ENCODE results near the gene SPEM2.

DNA sequence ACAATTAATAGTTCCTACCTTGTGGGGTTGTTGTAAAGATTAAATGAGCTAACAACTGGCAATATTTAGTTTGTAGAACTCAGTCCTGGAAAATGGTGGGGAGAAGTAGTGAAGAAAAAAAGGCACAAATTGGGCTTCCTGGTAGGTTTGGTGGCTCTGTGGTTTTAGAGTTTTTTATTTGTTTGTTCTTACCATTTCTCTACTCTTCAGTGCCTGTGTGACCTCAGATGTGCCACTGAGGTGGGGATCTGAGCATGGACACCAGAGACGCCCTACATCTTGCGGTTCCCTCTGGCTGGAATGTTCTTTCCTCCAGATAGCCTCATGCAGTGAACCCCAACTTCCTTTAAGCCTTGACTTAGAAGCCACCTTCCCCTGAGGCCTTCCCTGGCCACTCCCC, 46.3 kb downstream of the SPEM2 start:
- TF ChIP-seq, protein P1, sequence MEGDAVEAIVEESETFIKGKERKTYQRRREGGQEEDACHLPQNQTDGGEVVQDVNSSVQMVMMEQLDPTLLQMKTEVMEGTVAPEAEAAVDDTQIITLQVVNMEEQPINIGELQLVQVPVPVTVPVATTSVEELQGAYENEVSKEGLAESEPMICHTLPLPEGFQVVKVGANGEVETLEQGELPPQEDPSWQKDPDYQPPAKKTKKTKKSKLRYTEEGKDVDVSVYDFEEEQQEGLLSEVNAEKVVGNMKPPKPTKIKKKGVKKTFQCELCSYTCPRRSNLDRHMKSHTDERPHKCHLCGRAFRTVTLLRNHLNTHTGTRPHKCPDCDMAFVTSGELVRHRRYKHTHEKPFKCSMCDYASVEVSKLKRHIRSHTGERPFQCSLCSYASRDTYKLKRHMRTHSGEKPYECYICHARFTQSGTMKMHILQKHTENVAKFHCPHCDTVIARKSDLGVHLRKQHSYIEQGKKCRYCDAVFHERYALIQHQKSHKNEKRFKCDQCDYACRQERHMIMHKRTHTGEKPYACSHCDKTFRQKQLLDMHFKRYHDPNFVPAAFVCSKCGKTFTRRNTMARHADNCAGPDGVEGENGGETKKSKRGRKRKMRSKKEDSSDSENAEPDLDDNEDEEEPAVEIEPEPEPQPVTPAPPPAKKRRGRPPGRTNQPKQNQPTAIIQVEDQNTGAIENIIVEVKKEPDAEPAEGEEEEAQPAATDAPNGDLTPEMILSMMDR (IDR thresholded peaks at IDR 0.05; ENCODE audit: poor library complexity), result no peak
- TF ChIP-seq EZH2 (IDR thresholded peaks at IDR 0.05; ENCODE audit: borderline replicate concordance), result no peak
- TF ChIP-seq EZH2phosphoT487 (IDR thresholded peaks at IDR 0.05; ENCODE audit: low read depth, severe bottlenecking, unreplicated experiment), result no peak
